ENCODE results near the gene SPATA2.

SPATA2 gene

DNA sequence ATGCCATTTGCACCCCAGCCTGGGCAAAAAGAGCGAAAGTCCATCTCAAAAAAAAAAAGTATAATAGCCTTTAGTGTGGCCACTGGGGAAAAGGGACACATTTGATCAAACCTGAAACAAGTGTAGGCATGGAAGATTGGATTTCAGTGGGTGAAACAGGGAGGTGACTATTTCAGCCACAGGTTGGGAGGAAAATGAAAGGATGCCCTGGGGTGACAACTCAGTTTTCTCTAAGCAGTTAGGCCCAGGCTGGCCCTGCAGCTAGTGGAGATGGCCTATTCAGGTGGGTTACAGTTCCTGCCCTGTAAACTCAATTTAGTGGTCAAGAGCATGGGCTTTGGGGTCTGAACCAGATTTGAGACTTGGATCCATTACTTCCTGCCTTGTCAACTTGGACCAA lies 36.4 kb downstream of the SPATA2 start:
- Mint-ChIP-seq H3K4me3 (no peak overlapping the region), H3K4me1 (peaks cover 11% of the 10 kb centered on the region), H3K9me3 (no peaks in the 10 kb centered on the region), H3K36me3 (ENCODE audit: low read depth) (peaks cover 32% of the 10 kb centered on the region), H3K27me3 (ENCODE audit: low read depth, poor library complexity) (no peaks in the 10 kb centered on the region), H3K27ac (no peak overlapping the region)
- no peak for DNase-seq
- TF ChIP-seq, protein P1, sequence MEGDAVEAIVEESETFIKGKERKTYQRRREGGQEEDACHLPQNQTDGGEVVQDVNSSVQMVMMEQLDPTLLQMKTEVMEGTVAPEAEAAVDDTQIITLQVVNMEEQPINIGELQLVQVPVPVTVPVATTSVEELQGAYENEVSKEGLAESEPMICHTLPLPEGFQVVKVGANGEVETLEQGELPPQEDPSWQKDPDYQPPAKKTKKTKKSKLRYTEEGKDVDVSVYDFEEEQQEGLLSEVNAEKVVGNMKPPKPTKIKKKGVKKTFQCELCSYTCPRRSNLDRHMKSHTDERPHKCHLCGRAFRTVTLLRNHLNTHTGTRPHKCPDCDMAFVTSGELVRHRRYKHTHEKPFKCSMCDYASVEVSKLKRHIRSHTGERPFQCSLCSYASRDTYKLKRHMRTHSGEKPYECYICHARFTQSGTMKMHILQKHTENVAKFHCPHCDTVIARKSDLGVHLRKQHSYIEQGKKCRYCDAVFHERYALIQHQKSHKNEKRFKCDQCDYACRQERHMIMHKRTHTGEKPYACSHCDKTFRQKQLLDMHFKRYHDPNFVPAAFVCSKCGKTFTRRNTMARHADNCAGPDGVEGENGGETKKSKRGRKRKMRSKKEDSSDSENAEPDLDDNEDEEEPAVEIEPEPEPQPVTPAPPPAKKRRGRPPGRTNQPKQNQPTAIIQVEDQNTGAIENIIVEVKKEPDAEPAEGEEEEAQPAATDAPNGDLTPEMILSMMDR (IDR thresholded peaks at IDR 0.05): no peak

DNA sequence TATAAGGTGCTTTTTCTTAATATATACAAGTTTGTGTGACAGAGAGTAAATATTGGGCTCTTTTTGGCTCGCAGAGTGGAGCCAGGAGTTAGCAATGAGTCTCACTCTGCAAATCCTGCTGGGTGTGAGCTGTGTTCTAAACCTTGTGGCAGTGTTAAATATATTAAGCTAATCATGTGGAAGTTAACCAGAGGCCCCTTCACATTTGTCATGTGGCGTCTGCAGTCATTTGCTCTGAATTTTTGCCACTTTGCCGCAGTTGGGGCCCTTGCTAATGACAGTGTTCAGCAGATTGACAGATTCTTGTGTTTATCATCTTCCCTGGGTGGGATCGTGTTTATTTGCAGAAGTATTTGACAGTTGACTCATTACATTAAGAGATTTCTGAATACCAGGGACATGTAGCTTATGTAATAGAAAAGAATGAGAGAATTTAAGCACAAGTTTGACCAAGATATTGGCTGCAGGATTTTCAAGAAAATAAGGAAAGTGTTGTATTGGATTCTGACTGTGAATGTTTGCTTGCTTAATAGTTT lies 37.9 kb downstream of the SPATA2 start:
- TF ChIP-seq, protein P1 (IDR thresholded peaks at IDR 0.05): no peak
- Mint-ChIP-seq H3K4me1 (peaks cover 9% of the 10 kb centered on the region), H3K27me3 (ENCODE audit: low read depth, poor library complexity) (no peaks in the 10 kb centered on the region)

DNA sequence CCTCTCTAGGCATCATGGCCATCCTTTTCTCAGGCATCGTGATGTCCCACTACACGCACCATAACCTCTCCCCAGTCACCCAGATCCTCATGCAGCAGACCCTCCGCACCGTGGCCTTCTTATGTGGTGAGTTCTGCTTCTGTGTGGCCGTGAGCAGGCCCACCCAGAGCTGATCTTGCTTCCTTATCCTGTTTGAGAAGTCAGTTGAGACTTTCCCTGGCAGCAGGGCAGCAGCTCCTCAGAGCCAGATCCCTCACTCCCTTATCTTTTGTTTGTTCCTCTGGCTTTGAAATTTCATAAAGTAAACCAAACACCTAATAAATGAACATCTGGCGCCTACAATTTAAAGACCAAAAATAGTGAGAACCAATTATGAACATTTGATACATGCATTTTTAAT lies 40.6 kb downstream of the SPATA2 start:
- peaks cover 26% of the 10 kb centered on the region for H3K36me3 Mint-ChIP-seq (ENCODE audit: low read depth)
- no peaks in the 10 kb centered on the region for H3K9me3 Mint-ChIP-seq
- DNase-seq: no peak
- H3K4me1 Mint-ChIP-seq: no peaks in the 10 kb centered on the region
- no peak overlapping the region for H3K4me3 Mint-ChIP-seq
- no peaks in the 10 kb centered on the region for H3K27me3 Mint-ChIP-seq (ENCODE audit: low read depth, poor library complexity)
- TF ChIP-seq, protein P1 (IDR thresholded peaks at IDR 0.05): no peak
- no peak overlapping the region for H3K27ac Mint-ChIP-seq

More for the DNA sequence above, 37.9 kb downstream of the SPATA2 start:
- DNase-seq: no peak
- H3K9me3 Mint-ChIP-seq: no peaks in the 10 kb centered on the region
- H3K4me3 Mint-ChIP-seq: no peak overlapping the region
- no peak overlapping the region for H3K27ac Mint-ChIP-seq
- peaks cover 30% of the 10 kb centered on the region for H3K36me3 Mint-ChIP-seq (ENCODE audit: low read depth)

DNA sequence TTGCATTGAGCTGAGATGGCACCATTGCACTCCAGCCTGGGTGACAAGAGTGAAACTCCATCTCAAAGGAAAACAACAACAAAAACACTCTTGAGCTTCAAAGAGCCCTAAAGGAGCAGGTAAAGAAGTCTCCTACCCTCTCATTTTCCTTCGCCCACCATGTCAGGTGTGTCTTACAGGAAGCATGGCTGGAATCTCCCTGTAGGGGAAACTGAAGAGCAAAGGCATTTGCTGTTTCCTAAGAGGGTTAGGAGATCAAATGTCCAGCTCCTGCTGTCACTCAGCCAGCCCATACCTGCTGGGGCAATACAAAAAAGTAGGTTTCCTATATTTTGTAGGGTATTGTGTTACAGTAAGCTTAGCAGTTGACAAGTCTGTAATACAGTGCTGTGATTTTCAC lies 43.3 kb downstream of the SPATA2 start:
- Mint-ChIP-seq H3K36me3 (ENCODE audit: low read depth) (peaks cover 12% of the 10 kb centered on the region), H3K4me1 (peaks cover 18% of the 10 kb centered on the region), H3K27ac (no peak overlapping the region), H3K4me3 (no peak overlapping the region), H3K27me3 (ENCODE audit: low read depth, poor library complexity) (peaks cover 5% of the 10 kb centered on the region), H3K9me3 (no peaks in the 10 kb centered on the region)
- DNase-seq: no peak
- TF ChIP-seq, protein P1 (IDR thresholded peaks at IDR 0.05): no peak

DNA sequence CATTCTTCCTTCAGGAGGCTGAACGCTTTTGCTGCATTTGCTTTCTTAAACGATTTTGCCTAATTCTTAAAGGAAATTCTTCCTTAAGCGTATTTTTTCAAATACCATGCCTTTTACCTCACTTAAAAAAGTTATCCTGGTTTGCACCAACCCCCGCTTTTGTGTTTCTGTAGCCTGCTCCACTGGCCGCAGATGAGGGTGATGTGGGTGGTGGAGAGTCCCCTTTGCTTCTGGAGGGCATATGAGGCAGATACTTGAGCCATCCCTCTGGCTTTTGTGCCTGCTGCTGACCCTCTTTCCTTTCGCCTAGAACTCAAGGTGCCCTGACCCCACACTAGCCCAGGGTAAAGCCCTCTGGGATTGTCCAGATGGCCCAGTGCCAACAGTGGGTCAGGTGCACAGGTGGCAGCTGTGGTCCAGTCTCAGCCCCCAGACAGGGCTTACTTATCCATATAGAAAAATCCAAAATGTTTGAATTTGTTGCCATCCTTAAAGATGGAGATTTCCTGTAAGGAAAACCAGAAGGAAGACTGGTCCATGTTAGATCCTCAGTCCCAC lies 43.9 kb downstream of the SPATA2 start:
- H3K4me1 Mint-ChIP-seq: peaks cover 18% of the 10 kb centered on the region
- no peak for DNase-seq

More for the DNA sequence above, 43.9 kb downstream of the SPATA2 start:
- Mint-ChIP-seq H3K27ac (no peak overlapping the region), H3K36me3 (ENCODE audit: low read depth) (peaks cover 9% of the 10 kb centered on the region), H3K27me3 (ENCODE audit: low read depth, poor library complexity) (peaks cover 5% of the 10 kb centered on the region), H3K4me3 (no peak overlapping the region), H3K9me3 (no peaks in the 10 kb centered on the region)
- TF ChIP-seq, protein P1 (IDR thresholded peaks at IDR 0.05): no peak

Measured in nephron progenitor cell (in vitro differentiated cells).